ENCODE data around the gene LYSMD3.

The LYSMD3 gene

DNA sequence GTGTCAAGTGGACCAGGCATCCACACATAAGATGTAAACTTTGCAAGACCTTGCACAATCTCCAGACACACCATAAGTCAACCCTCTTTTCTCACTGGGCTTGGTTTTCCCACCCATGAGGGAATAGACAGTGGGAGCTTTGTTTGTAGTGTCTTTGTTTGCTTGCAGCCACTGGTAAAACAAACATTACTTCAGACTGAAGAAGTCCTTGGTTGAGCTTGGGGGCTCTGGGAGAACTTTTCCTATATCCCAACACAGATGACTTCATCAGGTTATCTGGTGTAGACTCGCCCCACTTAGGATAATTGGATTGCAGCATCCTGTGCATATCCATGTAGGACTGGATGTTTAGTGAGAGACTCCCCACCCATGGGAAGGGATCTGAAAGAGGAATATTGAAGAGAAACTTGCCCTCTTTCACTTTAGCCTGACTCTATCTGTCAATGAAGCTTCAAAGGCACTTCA lies 17.7 kb upstream of the LYSMD3 start:
- Histone ChIP-seq H3K27me3 (replicated peaks) (peaks cover 4% of the 10 kb centered on the region), H3K27ac (no peak overlapping the region), H3K36me3 (replicated peaks) (no peaks in the 10 kb centered on the region), H3K4me3 (ENCODE audit: low read depth, low read length) (no peak overlapping the region)
- DNase-seq: no peak
- TF ChIP-seq, protein P1, sequence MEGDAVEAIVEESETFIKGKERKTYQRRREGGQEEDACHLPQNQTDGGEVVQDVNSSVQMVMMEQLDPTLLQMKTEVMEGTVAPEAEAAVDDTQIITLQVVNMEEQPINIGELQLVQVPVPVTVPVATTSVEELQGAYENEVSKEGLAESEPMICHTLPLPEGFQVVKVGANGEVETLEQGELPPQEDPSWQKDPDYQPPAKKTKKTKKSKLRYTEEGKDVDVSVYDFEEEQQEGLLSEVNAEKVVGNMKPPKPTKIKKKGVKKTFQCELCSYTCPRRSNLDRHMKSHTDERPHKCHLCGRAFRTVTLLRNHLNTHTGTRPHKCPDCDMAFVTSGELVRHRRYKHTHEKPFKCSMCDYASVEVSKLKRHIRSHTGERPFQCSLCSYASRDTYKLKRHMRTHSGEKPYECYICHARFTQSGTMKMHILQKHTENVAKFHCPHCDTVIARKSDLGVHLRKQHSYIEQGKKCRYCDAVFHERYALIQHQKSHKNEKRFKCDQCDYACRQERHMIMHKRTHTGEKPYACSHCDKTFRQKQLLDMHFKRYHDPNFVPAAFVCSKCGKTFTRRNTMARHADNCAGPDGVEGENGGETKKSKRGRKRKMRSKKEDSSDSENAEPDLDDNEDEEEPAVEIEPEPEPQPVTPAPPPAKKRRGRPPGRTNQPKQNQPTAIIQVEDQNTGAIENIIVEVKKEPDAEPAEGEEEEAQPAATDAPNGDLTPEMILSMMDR (IDR thresholded peaks at IDR 0.05; ENCODE audit: low read depth, low read length, missing control alignments): no peak
- in situ Hi-C loops (cut with HindIII; ENCODE audit: low pct_ligation_motif_present, low sequenced_read_pairs): no loop called here

DNA sequence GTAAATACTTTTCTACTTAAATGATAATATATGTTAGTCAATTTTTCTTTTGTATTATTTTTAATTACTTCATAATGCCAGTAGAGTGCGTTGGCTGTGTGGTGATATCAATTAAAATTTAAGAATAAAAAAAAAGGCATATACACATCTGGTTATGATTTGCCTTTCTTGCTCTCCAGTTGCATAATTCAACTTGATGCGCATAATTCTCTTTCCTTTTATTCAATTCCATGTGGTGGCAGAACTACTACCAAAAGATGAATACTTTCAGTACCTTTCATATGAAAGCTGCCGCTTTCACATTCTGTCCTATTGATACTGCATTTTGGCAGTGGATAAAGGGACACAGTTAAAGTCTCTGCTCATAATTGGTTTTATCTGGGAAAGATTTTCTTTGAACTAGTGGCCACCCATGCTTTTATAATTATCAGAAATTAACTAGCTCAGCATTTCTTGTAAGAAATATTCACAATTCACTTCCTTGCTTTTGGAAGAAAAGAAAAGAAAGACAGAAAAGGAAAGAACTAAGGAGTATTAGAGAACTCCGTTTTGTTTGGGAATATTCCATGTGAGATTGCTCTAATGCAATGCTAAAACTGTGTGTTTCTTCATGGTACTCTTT lies 16.9 kb upstream of the LYSMD3 start:
- DNase-seq: no peak
- Histone ChIP-seq H3K27ac (no peak overlapping the region), H3K36me3 (replicated peaks) (no peaks in the 10 kb centered on the region), H3K4me3 (ENCODE audit: low read depth, low read length) (no peak overlapping the region), H3K27me3 (replicated peaks) (peaks cover 4% of the 10 kb centered on the region)
- in situ Hi-C loops (cut with HindIII; ENCODE audit: low pct_ligation_motif_present, low sequenced_read_pairs): no loop called here
- TF ChIP-seq, protein P1 (IDR thresholded peaks at IDR 0.05; ENCODE audit: low read depth, low read length, missing control alignments): no peak

DNA sequence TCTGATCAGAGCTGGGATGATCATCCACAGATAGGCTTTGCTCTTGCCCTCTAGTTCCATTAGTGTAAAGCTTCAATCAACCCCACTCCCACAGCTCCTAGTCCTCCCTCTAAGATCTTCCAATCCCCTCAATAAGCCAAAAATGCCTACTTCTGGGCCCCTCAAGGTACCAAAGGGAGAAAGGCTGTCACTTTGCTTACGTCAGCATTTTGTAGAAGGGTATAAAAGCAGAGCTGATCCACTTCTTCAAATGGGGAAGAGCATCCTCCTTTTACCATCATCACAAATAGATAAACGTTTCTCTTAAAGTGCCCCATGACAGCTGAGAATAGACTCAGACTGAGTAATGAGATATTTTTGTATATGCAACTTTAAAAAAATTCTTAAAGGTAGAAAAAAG lies 16.1 kb upstream of the LYSMD3 start:
- in situ Hi-C loops (cut with HindIII; ENCODE audit: low pct_ligation_motif_present, low sequenced_read_pairs): no loop called here
- Histone ChIP-seq H3K27me3 (replicated peaks) (peaks cover 4% of the 10 kb centered on the region), H3K36me3 (replicated peaks) (no peaks in the 10 kb centered on the region), H3K27ac (no peak overlapping the region), H3K4me3 (ENCODE audit: low read depth, low read length) (no peak overlapping the region)
- no peak for DNase-seq
- TF ChIP-seq, protein P1 (IDR thresholded peaks at IDR 0.05; ENCODE audit: low read depth, low read length, missing control alignments): no peak

DNA sequence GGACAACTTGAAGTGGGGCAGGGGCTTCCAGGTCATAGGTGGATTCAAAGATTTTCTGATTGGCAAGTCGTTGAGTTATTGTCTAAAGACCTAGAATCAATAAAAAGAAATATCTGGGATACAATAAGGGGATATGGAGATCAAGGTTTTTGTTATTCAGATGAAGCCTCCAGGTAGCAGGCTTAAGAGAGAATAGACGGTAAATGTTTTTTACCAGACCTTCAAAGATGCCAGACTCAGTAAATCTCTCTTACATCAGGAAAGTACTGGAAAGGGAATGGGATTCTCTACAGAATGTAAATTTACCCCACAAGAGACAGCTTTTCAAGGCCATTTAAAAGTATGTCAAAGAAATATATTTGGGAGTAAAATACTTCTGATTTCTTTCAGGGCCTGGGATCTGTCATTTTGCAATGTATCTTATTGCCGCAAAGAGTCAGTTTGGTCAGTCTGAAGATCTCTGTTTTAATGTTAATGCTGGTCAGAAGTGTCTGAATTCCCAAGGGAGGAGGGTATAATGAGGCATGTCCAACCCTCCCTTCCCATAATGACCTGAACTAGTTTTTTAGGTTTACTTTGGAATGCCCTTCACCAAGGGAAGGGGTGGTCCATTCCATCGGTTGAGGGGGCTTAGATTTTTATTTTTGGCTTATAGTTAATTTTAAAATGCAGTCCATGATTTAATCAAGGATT lies 13.6 kb upstream of the LYSMD3 start:
- Histone ChIP-seq H3K27ac (no peak overlapping the region), H3K4me3 (ENCODE audit: low read depth, low read length) (no peak overlapping the region), H3K36me3 (replicated peaks) (no peaks in the 10 kb centered on the region), H3K27me3 (replicated peaks) (peaks cover 4% of the 10 kb centered on the region)
- DNase-seq: no peak
- TF ChIP-seq, protein P1 (IDR thresholded peaks at IDR 0.05; ENCODE audit: low read depth, low read length, missing control alignments): no peak
- in situ Hi-C loops (cut with HindIII; ENCODE audit: low pct_ligation_motif_present, low sequenced_read_pairs): no loop called here

DNA sequence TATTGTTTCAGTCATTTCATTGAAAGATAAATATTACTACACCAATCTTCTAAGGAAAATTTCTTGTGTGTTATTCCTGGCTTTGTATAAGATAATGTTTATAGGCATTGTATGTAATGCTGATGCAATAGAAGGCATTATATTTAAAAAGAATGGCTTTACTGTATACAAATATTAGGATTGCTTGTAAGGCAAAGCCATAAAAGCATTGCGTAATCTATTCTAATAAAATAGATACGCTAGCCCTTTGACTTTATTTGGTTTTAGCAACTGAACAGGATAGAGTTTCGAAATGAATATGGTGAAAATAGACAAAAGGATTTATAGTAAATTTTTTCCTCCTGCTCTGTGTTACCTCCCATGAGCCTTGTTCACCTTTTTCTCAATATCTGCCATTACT lies 5.5 kb upstream of the LYSMD3 start:
- Histone ChIP-seq H3K4me3 (ENCODE audit: low read depth, low read length) (no peak overlapping the region), H3K36me3 (replicated peaks) (no peaks in the 10 kb centered on the region), H3K27me3 (replicated peaks) (peaks cover 4% of the 10 kb centered on the region), H3K27ac (no peak overlapping the region)
- TF ChIP-seq, protein P1 (IDR thresholded peaks at IDR 0.05; ENCODE audit: low read depth, low read length, missing control alignments): no peak
- DNase-seq: no peak
- in situ Hi-C loops (cut with HindIII; ENCODE audit: low pct_ligation_motif_present, low sequenced_read_pairs): no loop called here

All from brain microvascular endothelial cell (primary cell).